ENCODE results near the gene PRXL2B. TPM values are rescaled to one million over a fixed set of nuclear protein-coding genes. Genes with fewer than 3 reads are reported as not detected.

The PRXL2B gene
- total and polyA plus RNA-seq, 12 donors: 16.9 to 64.0 (median 30.2) TPM

DNA sequence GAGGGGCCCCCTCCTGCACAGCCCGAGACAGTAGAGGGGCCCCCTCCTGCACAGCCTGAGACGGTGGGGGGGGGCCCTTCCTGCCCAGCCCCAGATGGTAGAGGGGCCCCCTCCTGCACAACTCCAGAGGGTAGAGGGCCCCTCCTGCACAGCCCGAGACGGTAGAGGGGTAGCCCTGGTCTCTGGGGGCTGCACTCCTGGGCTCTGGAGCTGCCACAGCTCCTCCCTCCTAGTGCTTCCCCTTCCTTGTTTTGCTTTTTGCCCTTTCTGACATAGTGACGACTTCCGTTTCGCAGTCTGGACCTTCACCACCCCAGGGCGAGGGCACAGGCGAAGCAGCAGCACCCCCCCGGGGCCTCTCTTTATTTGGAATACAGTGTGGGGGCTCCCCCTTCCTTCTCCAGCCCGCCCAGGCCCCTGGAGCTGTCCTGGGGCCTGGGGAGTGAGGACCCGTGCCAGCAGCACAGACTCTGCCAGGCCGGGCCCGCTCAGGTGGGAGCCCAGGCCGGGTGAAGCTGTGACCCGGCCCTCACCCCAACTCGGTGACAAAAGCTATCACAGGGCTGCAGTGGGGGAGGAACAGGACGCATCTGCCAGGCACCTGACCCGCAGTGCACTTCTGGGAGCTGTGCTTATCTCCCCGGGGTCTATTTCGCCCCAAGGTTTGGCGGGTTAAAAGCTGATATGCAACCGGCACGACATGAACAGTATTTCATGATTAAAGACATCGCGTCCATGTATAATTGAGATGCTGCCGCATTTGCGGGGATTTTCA is 1.1 kb upstream of the PRXL2B start:
- no peaks in the 10 kb centered on the region for H3K27me3 ChIP-seq
- peak; percentile 38 to 58 for TF ChIP-seq POLR2A (IDR thresholded peaks at IDR 0.05)
- TF ChIP-seq, protein P1, sequence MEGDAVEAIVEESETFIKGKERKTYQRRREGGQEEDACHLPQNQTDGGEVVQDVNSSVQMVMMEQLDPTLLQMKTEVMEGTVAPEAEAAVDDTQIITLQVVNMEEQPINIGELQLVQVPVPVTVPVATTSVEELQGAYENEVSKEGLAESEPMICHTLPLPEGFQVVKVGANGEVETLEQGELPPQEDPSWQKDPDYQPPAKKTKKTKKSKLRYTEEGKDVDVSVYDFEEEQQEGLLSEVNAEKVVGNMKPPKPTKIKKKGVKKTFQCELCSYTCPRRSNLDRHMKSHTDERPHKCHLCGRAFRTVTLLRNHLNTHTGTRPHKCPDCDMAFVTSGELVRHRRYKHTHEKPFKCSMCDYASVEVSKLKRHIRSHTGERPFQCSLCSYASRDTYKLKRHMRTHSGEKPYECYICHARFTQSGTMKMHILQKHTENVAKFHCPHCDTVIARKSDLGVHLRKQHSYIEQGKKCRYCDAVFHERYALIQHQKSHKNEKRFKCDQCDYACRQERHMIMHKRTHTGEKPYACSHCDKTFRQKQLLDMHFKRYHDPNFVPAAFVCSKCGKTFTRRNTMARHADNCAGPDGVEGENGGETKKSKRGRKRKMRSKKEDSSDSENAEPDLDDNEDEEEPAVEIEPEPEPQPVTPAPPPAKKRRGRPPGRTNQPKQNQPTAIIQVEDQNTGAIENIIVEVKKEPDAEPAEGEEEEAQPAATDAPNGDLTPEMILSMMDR (IDR thresholded peaks at IDR 0.05): no peak
- no peaks in the 10 kb centered on the region for H3K36me3 ChIP-seq (replicated peaks in 1 of 2)
- 0 to 2% (median 1%) methylated on average over 15 to 28 of the region's 28 CpGs for WGBS, 4 donors
- H3K4me1 ChIP-seq (replicated peaks in 1 of 2): peaks cover 17 to 25% of the 10 kb centered on the region in 2 donors
- DNase-seq: peak; percentile 65 to 88 (median 81)
- H3K4me3 ChIP-seq: peak overlapping the region in 3 of 4 donors; percentile 56 to 71 (median 70)
- no peaks in the 10 kb centered on the region for H3K9me3 ChIP-seq (replicated peaks in 1 of 3)
- peak overlapping the region; percentile 84 to 98 (median 93) for H3K27ac ChIP-seq
- intact Hi-C loops (cut with DNase I): no loop called here

DNA sequence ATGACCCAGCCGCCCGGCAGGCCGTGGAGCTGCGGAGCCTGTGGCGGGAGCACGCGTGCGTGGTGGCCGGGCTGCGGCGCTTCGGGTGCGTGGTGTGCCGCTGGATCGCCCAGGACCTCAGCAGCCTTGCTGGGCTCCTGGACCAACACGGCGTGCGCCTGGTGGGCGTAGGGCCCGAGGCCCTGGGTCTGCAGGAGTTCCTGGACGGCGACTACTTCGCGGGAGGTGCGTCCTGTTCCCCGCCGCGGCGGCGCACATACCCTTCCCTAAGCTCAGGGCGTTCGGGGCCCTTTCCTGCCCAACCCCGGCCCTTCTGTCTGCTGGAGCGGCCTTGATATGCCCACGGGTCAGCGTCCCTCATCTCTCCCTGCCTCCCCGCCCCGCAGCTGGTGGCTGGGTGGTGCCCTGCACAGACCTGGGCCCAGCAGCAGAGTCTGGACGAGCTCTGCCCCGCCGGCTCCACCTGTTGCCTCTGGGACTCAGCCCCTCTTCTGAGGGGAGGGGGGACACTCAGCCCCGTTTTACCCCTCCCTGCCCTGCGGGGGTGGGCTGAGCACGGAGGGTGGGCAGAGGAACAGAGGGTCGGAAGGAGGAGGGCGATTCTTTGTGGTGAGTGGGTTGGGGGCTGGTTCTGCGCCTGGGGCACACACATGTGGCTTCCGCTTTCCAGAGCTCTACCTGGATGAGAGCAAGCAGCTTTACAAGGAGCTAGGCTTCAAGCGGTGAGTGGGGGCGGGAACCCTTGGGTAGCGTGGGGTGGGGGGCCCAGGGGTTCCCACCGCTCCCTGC is 688 bp downstream of the PRXL2B start:
- Histone ChIP-seq H3K36me3 (replicated peaks in 1 of 2) (no peaks in the 10 kb centered on the region), H3K27ac (peak overlapping the region in 2 of 5 donors; percentile 97 to 98), H3K9me3 (replicated peaks in 1 of 3) (no peaks in the 10 kb centered on the region), H3K4me1 (replicated peaks in 1 of 2) (peaks cover 17 to 25% of the 10 kb centered on the region in 2 donors), H3K27me3 (no peaks in the 10 kb centered on the region), H3K4me3 (peak overlapping the region in 3 of 4 donors; percentile 40 to 71 (median 56))
- intact Hi-C loops (cut with DNase I): no loop called here
- peak in 5 of 7 donors; percentile 49 to 63 (median 57) for DNase-seq
- WGBS, 4 donors: 11 to 15% (median 11%) methylated on average over 36 to 52 of the region's 52 CpGs; no CpG with 5 or more reads in 1 of the 4 donors
- TF ChIP-seq, protein P1 (IDR thresholded peaks at IDR 0.05): no peak
- no peak for TF ChIP-seq POLR2A (IDR thresholded peaks at IDR 0.05)

DNA sequence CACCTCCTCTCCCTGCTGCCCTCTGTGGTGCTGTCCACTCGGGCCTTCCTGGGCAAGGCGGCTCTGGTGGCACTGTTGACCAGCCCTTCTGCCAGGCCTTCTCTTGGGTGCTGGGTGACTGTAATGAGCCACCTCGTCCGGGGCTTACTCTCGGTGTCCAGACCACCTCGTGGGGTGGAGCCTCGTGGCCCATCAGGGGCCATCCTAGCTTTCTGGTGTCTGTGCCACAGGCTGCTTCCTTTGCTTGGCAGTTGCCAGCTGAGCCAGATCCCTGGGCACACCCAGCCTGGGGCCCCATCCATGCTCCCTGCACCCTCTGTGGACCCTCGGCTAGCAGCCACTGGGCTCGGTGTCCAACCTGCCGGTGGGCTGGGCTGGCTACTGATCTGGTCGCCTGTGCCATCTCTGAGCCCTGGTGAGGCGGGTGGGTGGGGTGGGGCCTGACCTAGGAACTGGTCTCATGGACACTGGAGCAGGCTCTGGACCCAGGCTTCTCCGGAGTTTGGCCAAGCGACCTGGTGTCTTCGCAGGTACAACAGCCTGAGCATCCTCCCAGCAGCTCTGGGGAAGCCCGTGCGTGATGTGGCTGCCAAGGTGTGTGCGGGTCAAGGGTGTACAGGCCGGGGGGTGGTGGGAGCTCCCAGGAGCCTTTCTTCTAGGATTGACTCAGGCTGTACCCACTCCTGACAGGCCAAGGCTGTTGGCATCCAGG is 1.4 kb downstream of the PRXL2B start:
- Histone ChIP-seq H3K9me3 (replicated peaks in 1 of 3) (no peaks in the 10 kb centered on the region), H3K27me3 (no peaks in the 10 kb centered on the region), H3K4me1 (replicated peaks in 1 of 2) (peaks cover 17 to 25% of the 10 kb centered on the region in 2 donors), H3K27ac (no peak overlapping the region), H3K36me3 (replicated peaks in 1 of 2) (no peaks in the 10 kb centered on the region), H3K4me3 (no peak overlapping the region)
- TF ChIP-seq, protein P1 (IDR thresholded peaks at IDR 0.05): no peak
- no peak for TF ChIP-seq POLR2A (IDR thresholded peaks at IDR 0.05)
- peak in 1 of 7 donors; percentile 17 for DNase-seq
- WGBS, 4 donors: 80 to 89% (median 87%) methylated on average over 5 to 19 of the region's 19 CpGs
- intact Hi-C loops (cut with DNase I): no loop called here

Measured in adrenal gland (tissue), 12 donors.